GM12878 (cell line): ENCODE data around the gene STX4. TPM values are rescaled to one million over a fixed set of nuclear protein-coding genes. Genes with fewer than 3 reads are reported as not detected.

ENCODE experiments used
- ATAC-seq: fragments of 200-7000 bp; cut with Tn5 transposase; 3 replicates; pipeline ENCODE4 v1.9.1; 2020; ENCODE audit warnings: mild to moderate bottlenecking, moderate library complexity
- BruUV-seq: library from RNA; stranded (reverse); fragments of 400-500 nt; replicated peaks from 2 replicates; lab custom pipeline; 2021; lab: Mats Ljungman, UMichigan
- CTCF ChIA-PET: fragments of 300-600 bp; sonication (Branson Sonifier 250); formaldehyde crosslinking; extraction: SDS; loops from one replicate; lab custom pipeline; 2021; ENCODE audit warnings: inconsistent platforms; lab: Yijun Ruan, JAX
- POLR2A ChIA-PET: fragments of 350-600 bp; formaldehyde crosslinking; extraction: SDS; loops from one replicate; lab custom pipeline; 2021; ENCODE audit warnings: inconsistent platforms; lab: Charles Lee
- RAD21 ChIA-PET: fragments of 300-600 bp; sonication (Branson Sonifier 250); formaldehyde crosslinking; loops from one replicate; lab custom pipeline; 2023; ENCODE audit warnings: antibody characterized with exemption; ENCODE audit not compliant: unreplicated experiment; lab: Charles Lee
- SMC1A ChIA-PET: fragments of 300-600 bp; sonication (Branson Sonifier 250); formaldehyde crosslinking; loops from one replicate; lab custom pipeline; 2023; ENCODE audit not compliant: unreplicated experiment, uncharacterized antibody; lab: Charles Lee
- DNase-seq: peaks from one replicate; pipeline ENCODE4 v3.0.0-alpha.2; 2011; ENCODE audit warnings: low read depth, low spot score
- FAIRE-seq: peaks from 3 replicates; lab custom pipeline; 2011; peaks lifted over from hg19 to GRCh38; lab: Jason Lieb, UNC
- H2AFZ ChIP-seq: 2 replicates; pipeline ENCODE4 v1.6.0; 2011; ENCODE audit warnings: low read depth, low read length, control low read depth; ENCODE audit not compliant: control insufficient read depth
- H3K27ac ChIP-seq: 2 replicates; pipeline ENCODE4 v1.5.1; 2011; ENCODE audit warnings: control low read depth; ENCODE audit not compliant: control insufficient read depth, insufficient read depth
- H3K27me3 ChIP-seq, 2 experiments: replicated peaks in 1 of 2; 2 replicates each; pipeline versions ENCODE4 v1.6.0 to v1.6.1; 2011; ENCODE audit warnings: low read length in 1 of 2; ENCODE audit not compliant: control insufficient read depth in 2 of 2, insufficient read depth in 2 of 2
- H3K36me3 ChIP-seq, 2 experiments: 2 replicates each; pipeline ENCODE4 v1.5.1; 2011; ENCODE audit warnings: low read length in 1 of 2; ENCODE audit not compliant: control insufficient read depth in 2 of 2, insufficient read depth in 2 of 2
- H3K4me1 ChIP-seq: 2 replicates; pipeline ENCODE4 v1.6.1; 2011; ENCODE audit warnings: mild to moderate bottlenecking, low read length, moderate library complexity, mixed read lengths; ENCODE audit not compliant: control insufficient read depth, insufficient read depth
- H3K4me2 ChIP-seq: 2 replicates; pipeline ENCODE4 v1.6.0; 2011; ENCODE audit warnings: control low read depth; ENCODE audit not compliant: control insufficient read depth, insufficient read depth
- H3K4me3 ChIP-seq: fragments of 200-600 bp; sonication (generic); 2 replicates; pipeline ENCODE4 v1.5.1; 2016
- H3K79me2 ChIP-seq: 2 replicates; pipeline ENCODE4 v1.6.0; 2011; ENCODE audit warnings: low read length; ENCODE audit not compliant: control insufficient read depth, insufficient read depth
- H3K9ac ChIP-seq: 2 replicates; pipeline ENCODE4 v1.8.0; 2011; ENCODE audit warnings: low read length, control low read depth, mixed read lengths; ENCODE audit not compliant: control insufficient read depth, insufficient read depth
- H3K9me3 ChIP-seq: replicated peaks from 3 replicates; pipeline ENCODE4 v1.5.1; 2011; ENCODE audit warnings: mild to moderate bottlenecking, low read length; ENCODE audit not compliant: control insufficient read depth, insufficient read depth
- H4K20me1 ChIP-seq: 2 replicates; pipeline ENCODE4 v1.6.0; 2011; ENCODE audit not compliant: control insufficient read depth, insufficient read depth
- ATF7 ChIP-seq: fragments of 450-650 bp; IDR thresholded peaks from 2 replicates; pipeline ENCODE4 v1.6.1; 2016; ENCODE audit warnings: low read depth, mild to moderate bottlenecking
- BACH1 ChIP-seq: fragments of 450-650 bp; IDR thresholded peaks from 2 replicates; pipeline ENCODE4 v1.6.1; 2017; ENCODE audit warnings: mild to moderate bottlenecking, borderline replicate concordance
- CBX3 ChIP-seq: fragments of 200-600 bp; sonication (generic); IDR thresholded peaks from 2 replicates; pipeline ENCODE4 v1.6.1; 2016; ENCODE audit warnings: low read depth, borderline replicate concordance
- CHD4 ChIP-seq: fragments of 200-600 bp; sonication (generic); IDR thresholded peaks from 2 replicates; pipeline ENCODE4 v1.6.1; 2016; ENCODE audit warnings: mild to moderate bottlenecking
- GATAD2B ChIP-seq: fragments of 450-650 bp; conservative IDR thresholded peaks from 2 replicates; pipeline ENCODE4 v1.6.1; 2017; ENCODE audit warnings: low read depth, mild to moderate bottlenecking, moderate library complexity
- KLF5 ChIP-seq: fragments of 450-650 bp; IDR thresholded peaks from 2 replicates; pipeline ENCODE4 v1.6.1; 2014; ENCODE audit warnings: mild to moderate bottlenecking; ENCODE audit not compliant: partially characterized antibody
- NFXL1 ChIP-seq: fragments of 450-650 bp; IDR thresholded peaks from 2 replicates; pipeline ENCODE4 v1.6.1; 2017; ENCODE audit warnings: antibody characterized with exemption, mild to moderate bottlenecking, borderline replicate concordance
- NR2F1 ChIP-seq: fragments of 450-650 bp; conservative IDR thresholded peaks from 2 replicates; pipeline ENCODE4 v1.6.1; 2017; ENCODE audit warnings: mild to moderate bottlenecking
- NRF1 ChIP-seq: conservative IDR thresholded peaks from 2 replicates; pipeline ENCODE4 v1.6.1; 2011; ENCODE audit warnings: mild to moderate bottlenecking, low read depth, low read length, improper control_type of control experiment
- SRF ChIP-seq, 2 experiments: IDR thresholded peaks; 2 replicates each; pipeline ENCODE4 v1.6.1; 2011; ENCODE audit warnings: low read depth in 2 of 2, low read length in 2 of 2, mild to moderate bottlenecking in 1 of 2, moderate library complexity in 1 of 2
- ZNF207 ChIP-seq: fragments of 450-650 bp; IDR thresholded peaks from 2 replicates; pipeline ENCODE4 v1.6.1; 2014; ENCODE audit warnings: antibody characterized with exemption, mild to moderate bottlenecking, borderline replicate concordance
- WGBS: methylation state at CpG from one replicate; pipeline ENCODE4 v1.1.6; 2016; ENCODE audit warnings: low lambda C conversion rate; ENCODE audit not compliant: insufficient replicate concordance, insufficient coverage; ENCODE audit errors: missing lambda C conversion rate; 5-methylcytosine and 5-hydroxymethylcytosine counted together
- in situ Hi-C: fragments of 300-500 bp; cut with MboI; formaldehyde crosslinking; loops from 9 replicates; pipeline ENCODE4 v1.14.3; 2018; ENCODE audit warnings: mixed read lengths
- intact Hi-C: fragments of 100-400 bp; cut with micrococcal nuclease; formaldehyde crosslinking; loops from one replicate; pipeline ENCODE4 v1.14.2; 2022; ENCODE audit not compliant: unreplicated experiment
- polyA plus RNA-seq, 11 experiments: library from polyadenylated mRNA; depleted of rRNA in 4 of 11; unstranded in 6 of 11; stranded (reverse) in 5 of 11; fragments of >200 nt; fragmentation: Nextera tagmentation in 4 of 11; fragmentation: Illumina TruSeq in 1 of 11; extraction: Ambion mirVana in 4 of 11; extraction: Trizol in 1 of 11; gene quantifications; 1 replicate in 1 of 11; 2 replicates in 10 of 11; pipeline versions ENCODE4 v1.2.1 to v1.2.3, GENCODE V29; 2011 to 2016; ENCODE audit warnings: inconsistent platforms in 2 of 11, missing spikeins in 2 of 11, low read depth in 1 of 11
- total RNA-seq, 4 experiments: library from RNA; depleted of rRNA in 3 of 4; stranded (reverse); fragments of >200 nt in 3 of 4; fragmentation: Illumina TruSeq in 1 of 4; extraction: Trizol in 1 of 4; gene quantifications; 2 replicates each; pipeline versions ENCODE4 v1.2.1 to v1.2.3, GENCODE V29; 2013 to 2021
- TF ChIP-seq, protein P1 (sequence below): fragments of 150-350 bp; IDR thresholded peaks from 2 replicates; pipeline ENCODE4 v1.6.1; 2014; ENCODE audit warnings: mild to moderate bottlenecking, low read depth, low read length
- TF ChIP-seq, protein P2 (sequence below): fragments of 450-650 bp; IDR thresholded peaks from 2 replicates; pipeline ENCODE4 v1.6.1; 2018; ENCODE audit warnings: mild to moderate bottlenecking, low read depth, moderate library complexity; ENCODE audit not compliant: partially characterized antibody
- TF ChIP-seq, protein P3 (sequence below): IDR thresholded peaks from 2 replicates; pipeline ENCODE4 v1.6.1; 2011; ENCODE audit warnings: mild to moderate bottlenecking, low read depth, low read length, moderate library complexity; ENCODE audit not compliant: insufficient replicate concordance
- TF ChIP-seq, protein P4 (sequence below): IDR thresholded peaks from 2 replicates; pipeline ENCODE4 v1.6.1; 2011; ENCODE audit warnings: borderline replicate concordance, low read depth, mild to moderate bottlenecking, moderate library complexity, mixed read lengths, low read length; ENCODE audit not compliant: insufficient read depth; ENCODE audit errors: extremely low read length

The STX4 gene
- total and polyA plus RNA-seq, 10 of the 15 experiments (the other 5 are each of a cell fraction or from before 2014, with no cell fraction given) = 3.3 to 37.6 (median 22.6) TPM

DNA sequence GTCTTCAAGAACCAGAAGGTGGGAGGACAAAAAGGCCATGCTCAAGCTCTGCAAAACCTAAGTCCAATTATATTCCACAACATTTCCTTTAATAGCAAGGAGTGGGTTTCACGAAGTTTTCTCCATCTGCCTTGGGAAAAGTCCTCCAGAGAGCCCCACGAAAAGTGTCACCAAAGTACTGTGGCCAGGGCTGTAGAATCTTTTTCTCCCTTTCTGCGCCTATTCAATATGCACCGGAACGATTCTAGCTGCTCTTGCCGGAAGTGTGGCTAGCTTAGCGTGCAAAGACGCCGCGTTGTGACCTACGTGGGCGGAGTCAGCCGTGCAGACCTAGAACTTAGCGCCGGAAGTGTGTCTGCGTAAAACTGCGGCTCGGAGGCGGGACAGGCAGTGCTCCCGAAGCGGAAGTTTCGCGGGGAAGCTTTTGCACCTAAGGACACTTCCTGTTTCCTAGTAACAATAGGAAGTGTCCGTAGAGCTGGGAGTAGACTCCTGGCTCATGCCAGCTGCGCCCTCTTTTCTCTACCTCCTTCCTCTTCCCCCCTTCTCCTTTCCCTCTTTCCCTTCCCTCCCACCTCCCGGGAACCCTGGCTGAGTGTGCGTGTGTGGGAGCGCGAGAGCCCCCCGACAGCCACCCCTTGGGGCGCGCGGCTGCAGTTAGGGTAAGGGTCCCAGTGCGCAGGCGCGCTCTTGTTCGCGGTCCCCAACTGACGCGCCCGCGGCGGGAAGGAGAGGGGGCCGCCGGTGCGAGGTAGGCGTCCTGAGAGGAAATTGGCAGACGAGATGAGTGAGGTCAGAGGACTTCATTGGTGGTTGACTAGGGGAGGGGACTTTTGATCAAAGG is 40.8 kb downstream of the STX4 start, which contains the start of the genes ZNF646 and ZNF668:
Gene ZNF646, plus strand, starts transcription at position 453 of the 844 bp plus-strand sequence. CDS start 1,903 bp downstream, outside the sequence.
Gene ZNF668, minus strand, starts transcription at position 271 of the 844 bp plus-strand sequence. CDS start 9,781 bp downstream, outside the sequence.
- Histone ChIP-seq H3K4me2 (peak within 1 kb of the TSS; percentile 82), H4K20me1 (no peaks in the 10 kb centered on the region), H2AFZ (peak within 1 kb of the TSS; percentile 74), H3K27ac (peak within 1 kb of the TSS; percentile 89), H3K4me1 (peaks cover 3% of the 10 kb centered on the region; the same call in 1 of the 2 replicates), H3K36me3 (peaks cover 8 to 14% of the 10 kb centered on the region in 2 experiments; a peak in 3 of 4 replicates), H3K4me3 (peak within 1 kb of the TSS; percentile 86), H3K27me3 (no peaks in the 10 kb centered on the region), H3K9me3 (no peaks in the 10 kb centered on the region), H3K9ac (peak within 1 kb of the TSS; percentile 90), H3K79me2 (peaks cover 47% of the 10 kb centered on the region)
- SMC1A ChIA-PET = interaction anchor here (0.8 to 2.8 kb wide), 10 partner anchors 18 to 386 kb away, joined by 3 to 10 read pairs (median 6); partner anchors contain the start of genes FUS, HSD3B7, ITGAX and KAT8
- peak; percentile 84 for ATAC-seq
- FAIRE-seq = peak; percentile 99
- peak; percentile 96 for DNase-seq
- RAD21 ChIA-PET = interaction anchor here (0.6 to 1.9 kb wide), 15 partner anchors 18 to 795 kb away, joined by 3 to 16 read pairs (median 7); partner anchors contain the start of genes ARMC5, FUS, HSD3B7 and KAT8
- intact Hi-C loops (loop anchor here (1.0 to 10.0 kb wide), 4 partner anchors 20 to 79 kb away; partner anchors contain the start of genes STX4 and VKORC1), in situ Hi-C loops (no loop called here)
- WGBS = under 1% methylated on average over 48 of the region's 48 CpGs
- POLR2A ChIA-PET = interaction anchor here (0.5 to 4.2 kb wide), 15 partner anchors 9 to 384 kb away, joined by 3 to 21 read pairs (median 5); partner anchors contain the start of genes ARMC5, BCKDK, KAT8 and SETD1A
- no TSS peak for BruUV-seq
- CTCF ChIA-PET = interaction anchor here (0.8 to 2.4 kb wide), 12 partner anchors 18 to 795 kb away, joined by 3 to 15 read pairs (median 4); partner anchors contain the start of gene HSD3B7
- no peak for TF ChIP-seq CBX3
- no peak for TF ChIP-seq CHD4
- no peak for TF ChIP-seq NR2F1
- TF ChIP-seq NRF1 = no peak
- TF ChIP-seq, protein P1, sequence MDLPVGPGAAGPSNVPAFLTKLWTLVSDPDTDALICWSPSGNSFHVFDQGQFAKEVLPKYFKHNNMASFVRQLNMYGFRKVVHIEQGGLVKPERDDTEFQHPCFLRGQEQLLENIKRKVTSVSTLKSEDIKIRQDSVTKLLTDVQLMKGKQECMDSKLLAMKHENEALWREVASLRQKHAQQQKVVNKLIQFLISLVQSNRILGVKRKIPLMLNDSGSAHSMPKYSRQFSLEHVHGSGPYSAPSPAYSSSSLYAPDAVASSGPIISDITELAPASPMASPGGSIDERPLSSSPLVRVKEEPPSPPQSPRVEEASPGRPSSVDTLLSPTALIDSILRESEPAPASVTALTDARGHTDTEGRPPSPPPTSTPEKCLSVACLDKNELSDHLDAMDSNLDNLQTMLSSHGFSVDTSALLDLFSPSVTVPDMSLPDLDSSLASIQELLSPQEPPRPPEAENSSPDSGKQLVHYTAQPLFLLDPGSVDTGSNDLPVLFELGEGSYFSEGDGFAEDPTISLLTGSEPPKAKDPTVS = 0 out of 2 replicates have a peak, but pooled peaks have one; percentile 16
- peak in 1 of 2 experiments; percentile 87; a peak in 2 of 4 replicates for TF ChIP-seq SRF (IDR thresholded peaks at IDR 0.05; ENCODE audit: low read depth in 2 of 2, low read length in 2 of 2)
- TF ChIP-seq, protein P2, sequence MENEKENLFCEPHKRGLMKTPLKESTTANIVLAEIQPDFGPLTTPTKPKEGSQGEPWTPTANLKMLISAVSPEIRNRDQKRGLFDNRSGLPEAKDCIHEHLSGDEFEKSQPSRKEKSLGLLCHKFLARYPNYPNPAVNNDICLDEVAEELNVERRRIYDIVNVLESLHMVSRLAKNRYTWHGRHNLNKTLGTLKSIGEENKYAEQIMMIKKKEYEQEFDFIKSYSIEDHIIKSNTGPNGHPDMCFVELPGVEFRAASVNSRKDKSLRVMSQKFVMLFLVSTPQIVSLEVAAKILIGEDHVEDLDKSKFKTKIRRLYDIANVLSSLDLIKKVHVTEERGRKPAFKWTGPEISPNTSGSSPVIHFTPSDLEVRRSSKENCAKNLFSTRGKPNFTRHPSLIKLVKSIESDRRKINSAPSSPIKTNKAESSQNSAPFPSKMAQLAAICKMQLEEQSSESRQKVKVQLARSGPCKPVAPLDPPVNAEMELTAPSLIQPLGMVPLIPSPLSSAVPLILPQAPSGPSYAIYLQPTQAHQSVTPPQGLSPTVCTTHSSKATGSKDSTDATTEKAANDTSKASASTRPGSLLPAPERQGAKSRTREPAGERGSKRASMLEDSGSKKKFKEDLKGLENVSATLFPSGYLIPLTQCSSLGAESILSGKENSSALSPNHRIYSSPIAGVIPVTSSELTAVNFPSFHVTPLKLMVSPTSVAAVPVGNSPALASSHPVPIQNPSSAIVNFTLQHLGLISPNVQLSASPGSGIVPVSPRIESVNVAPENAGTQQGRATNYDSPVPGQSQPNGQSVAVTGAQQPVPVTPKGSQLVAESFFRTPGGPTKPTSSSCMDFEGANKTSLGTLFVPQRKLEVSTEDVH = peak; percentile 97
- TF ChIP-seq, protein P3, sequence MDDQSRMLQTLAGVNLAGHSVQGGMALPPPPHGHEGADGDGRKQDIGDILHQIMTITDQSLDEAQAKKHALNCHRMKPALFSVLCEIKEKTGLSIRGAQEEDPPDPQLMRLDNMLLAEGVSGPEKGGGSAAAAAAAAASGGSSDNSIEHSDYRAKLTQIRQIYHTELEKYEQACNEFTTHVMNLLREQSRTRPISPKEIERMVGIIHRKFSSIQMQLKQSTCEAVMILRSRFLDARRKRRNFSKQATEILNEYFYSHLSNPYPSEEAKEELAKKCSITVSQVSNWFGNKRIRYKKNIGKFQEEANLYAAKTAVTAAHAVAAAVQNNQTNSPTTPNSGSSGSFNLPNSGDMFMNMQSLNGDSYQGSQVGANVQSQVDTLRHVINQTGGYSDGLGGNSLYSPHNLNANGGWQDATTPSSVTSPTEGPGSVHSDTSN = no peak
- TF ChIP-seq ZNF207 = no peak; the same call in 1 of the 2 replicates
- TF ChIP-seq KLF5 = peak; percentile 52
- TF ChIP-seq, protein P4, sequence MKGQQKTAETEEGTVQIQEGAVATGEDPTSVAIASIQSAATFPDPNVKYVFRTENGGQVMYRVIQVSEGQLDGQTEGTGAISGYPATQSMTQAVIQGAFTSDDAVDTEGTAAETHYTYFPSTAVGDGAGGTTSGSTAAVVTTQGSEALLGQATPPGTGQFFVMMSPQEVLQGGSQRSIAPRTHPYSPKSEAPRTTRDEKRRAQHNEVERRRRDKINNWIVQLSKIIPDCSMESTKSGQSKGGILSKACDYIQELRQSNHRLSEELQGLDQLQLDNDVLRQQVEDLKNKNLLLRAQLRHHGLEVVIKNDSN = no peak
- peak; percentile 96 for TF ChIP-seq NFXL1
- peak; percentile 55 for TF ChIP-seq GATAD2B
- TF ChIP-seq ATF7 = 0 out of 2 replicates have a peak, but pooled peaks have one; percentile 29
- TF ChIP-seq BACH1 = peak; percentile 32; the same call in 1 of the 2 replicates
